Measurements from ENCODE around the gene AP2A2. TPM values are rescaled to one million over a fixed set of nuclear protein-coding genes. Genes with fewer than 3 reads are reported as not detected.

The AP2A2 gene
- total and polyA plus RNA-seq, 2 donors = 26.5 to 51.4 TPM

DNA sequence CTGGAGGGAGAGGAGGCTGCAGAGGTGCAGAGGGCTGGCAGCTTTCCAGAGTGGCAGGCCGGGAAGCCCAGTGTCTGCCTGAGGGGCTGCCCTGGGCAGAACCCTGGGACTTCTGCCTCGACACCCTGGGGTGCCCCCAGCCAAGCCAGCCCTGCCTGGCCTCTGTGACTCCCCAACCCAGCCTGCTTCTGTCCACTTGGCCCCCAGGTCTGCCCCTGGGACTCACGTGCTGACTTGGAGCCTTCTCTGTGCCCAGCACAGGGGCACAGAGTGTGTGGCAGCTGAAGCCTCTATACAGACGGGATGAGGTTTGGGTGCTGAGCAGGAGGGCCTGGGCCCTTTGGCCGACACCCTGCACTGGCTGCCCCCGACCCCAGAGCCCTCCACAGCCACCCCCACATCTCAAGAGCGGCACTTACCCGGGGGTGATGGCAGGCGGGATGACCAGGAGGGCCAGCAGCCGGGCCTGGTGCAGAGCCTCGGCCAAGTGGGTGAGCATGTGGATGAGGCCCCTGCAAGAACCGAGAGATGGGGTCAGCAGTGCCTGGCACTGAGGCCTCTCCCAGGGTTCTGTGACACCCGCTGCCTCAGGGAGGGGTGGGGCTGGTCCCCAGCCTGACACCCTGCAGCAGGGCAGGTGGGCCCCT lies 32.5 kb upstream of the AP2A2 start:
- WGBS = 88% methylated on average over 13 of the region's 13 CpGs
- H3K4me3 ChIP-seq (ENCODE audit: low read depth, low read length) = no peak overlapping the region
- no peaks in the 10 kb centered on the region for H3K36me3 ChIP-seq (ENCODE audit: insufficient read depth)
- H3K4me1 ChIP-seq (ENCODE audit: insufficient read depth) = no peaks in the 10 kb centered on the region
- DNase-seq (ENCODE audit: extremely low spot score) = no peak
- no peak overlapping the region for H3K27ac ChIP-seq (ENCODE audit: low read depth)

GRCh38 chr11:894575-895201 lies 31.0 kb upstream of the AP2A2 start:
- H3K4me3 ChIP-seq (ENCODE audit: low read depth, low read length) = no peak overlapping the region
- H3K27ac ChIP-seq (ENCODE audit: low read depth) = no peak overlapping the region
- 83% methylated on average over 12 of the region's 12 CpGs for WGBS
- no peak for DNase-seq (ENCODE audit: extremely low spot score)
- H3K36me3 ChIP-seq (ENCODE audit: insufficient read depth) = no peaks in the 10 kb centered on the region
- H3K4me1 ChIP-seq (ENCODE audit: insufficient read depth) = no peaks in the 10 kb centered on the region

GRCh38 chr11:895331-896110 lies 30.1 kb upstream of the AP2A2 start:
- Histone ChIP-seq H3K4me1 (ENCODE audit: insufficient read depth) (no peaks in the 10 kb centered on the region), H3K36me3 (ENCODE audit: insufficient read depth) (no peaks in the 10 kb centered on the region), H3K27ac (ENCODE audit: low read depth) (no peak overlapping the region), H3K4me3 (ENCODE audit: low read depth, low read length) (no peak overlapping the region)
- no peak for DNase-seq (ENCODE audit: extremely low spot score)
- 84% methylated on average over 26 of the region's 26 CpGs for WGBS

DNA sequence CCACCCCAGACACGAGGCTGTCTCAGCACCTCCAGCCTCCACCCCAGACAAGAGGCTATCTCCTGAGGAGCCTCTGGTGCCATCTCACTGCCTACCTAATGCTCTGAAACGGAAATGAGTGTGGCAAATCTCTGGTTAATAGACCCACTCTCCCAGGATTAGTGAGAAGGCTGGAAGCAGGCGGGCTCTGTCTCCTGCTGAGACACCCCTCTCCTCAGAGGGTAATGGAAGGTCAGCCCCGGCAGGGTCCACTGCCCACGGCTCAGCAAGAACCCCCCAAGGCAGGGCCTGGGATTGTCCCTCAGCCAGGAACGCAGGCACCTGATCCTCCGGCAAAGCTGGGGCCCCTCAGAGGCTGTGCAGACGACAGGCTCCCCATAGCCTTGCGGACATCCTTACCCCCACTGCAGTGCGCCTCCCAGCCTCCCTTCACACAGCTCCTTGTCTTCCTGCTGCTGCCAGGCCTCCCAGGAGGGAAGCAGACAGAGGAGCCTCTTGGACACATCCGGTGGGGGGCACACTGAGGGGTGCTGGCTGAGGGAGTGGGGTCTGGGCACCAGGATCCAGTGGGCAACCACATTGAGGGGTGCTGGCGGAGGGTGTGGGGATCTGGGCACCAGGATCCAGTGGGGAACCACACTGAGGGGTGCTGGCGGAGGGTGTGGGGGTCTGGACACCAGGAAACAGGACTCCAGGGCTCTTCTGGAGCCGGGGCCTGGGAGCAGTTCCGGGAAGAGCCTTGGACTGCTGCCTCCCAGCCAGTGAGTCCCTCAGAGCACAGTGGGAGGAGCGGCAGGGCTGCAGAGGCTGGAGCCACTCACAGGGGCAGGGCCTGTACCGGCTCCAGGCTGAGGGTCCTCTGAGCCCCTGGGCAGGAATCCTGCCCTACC lies 28.2 kb upstream of the AP2A2 start:
- H3K36me3 ChIP-seq (ENCODE audit: insufficient read depth) = peaks cover 3% of the 10 kb centered on the region

DNA sequence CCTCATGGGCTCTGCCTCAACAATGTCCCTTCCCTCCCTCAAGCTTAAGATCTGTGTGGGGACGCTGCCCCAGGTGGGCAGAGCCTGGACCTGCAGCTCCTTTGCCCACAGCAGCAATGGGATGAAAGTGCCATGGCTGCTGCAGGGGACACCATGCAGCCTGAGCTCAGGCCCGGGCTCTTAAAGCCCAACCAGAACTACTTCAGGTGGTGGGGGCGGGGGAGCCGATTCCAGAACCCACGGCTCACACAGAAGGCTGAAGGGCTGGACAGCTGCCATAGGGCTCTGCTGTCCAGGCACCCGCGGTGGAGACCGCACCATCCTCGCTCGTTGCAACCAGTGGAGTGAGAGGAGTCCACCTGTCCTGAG lies 27.5 kb upstream of the AP2A2 start:
- H3K27ac ChIP-seq (ENCODE audit: low read depth) = no peak overlapping the region
- no peak overlapping the region for H3K4me3 ChIP-seq (ENCODE audit: low read depth, low read length)
- peaks cover 4% of the 10 kb centered on the region for H3K36me3 ChIP-seq (ENCODE audit: insufficient read depth)
- H3K4me1 ChIP-seq (ENCODE audit: insufficient read depth) = no peaks in the 10 kb centered on the region
- 58% methylated on average over 10 of the region's 10 CpGs for WGBS
- DNase-seq (ENCODE audit: extremely low spot score) = no peak

More for the DNA sequence above, 28.2 kb upstream of the AP2A2 start:
- Histone ChIP-seq H3K4me3 (ENCODE audit: low read depth, low read length) (no peak overlapping the region), H3K4me1 (ENCODE audit: insufficient read depth) (no peaks in the 10 kb centered on the region), H3K27ac (ENCODE audit: low read depth) (no peak overlapping the region)
- 70% methylated on average over 17 of the region's 17 CpGs for WGBS
- DNase-seq (ENCODE audit: extremely low spot score) = no peak

DNA sequence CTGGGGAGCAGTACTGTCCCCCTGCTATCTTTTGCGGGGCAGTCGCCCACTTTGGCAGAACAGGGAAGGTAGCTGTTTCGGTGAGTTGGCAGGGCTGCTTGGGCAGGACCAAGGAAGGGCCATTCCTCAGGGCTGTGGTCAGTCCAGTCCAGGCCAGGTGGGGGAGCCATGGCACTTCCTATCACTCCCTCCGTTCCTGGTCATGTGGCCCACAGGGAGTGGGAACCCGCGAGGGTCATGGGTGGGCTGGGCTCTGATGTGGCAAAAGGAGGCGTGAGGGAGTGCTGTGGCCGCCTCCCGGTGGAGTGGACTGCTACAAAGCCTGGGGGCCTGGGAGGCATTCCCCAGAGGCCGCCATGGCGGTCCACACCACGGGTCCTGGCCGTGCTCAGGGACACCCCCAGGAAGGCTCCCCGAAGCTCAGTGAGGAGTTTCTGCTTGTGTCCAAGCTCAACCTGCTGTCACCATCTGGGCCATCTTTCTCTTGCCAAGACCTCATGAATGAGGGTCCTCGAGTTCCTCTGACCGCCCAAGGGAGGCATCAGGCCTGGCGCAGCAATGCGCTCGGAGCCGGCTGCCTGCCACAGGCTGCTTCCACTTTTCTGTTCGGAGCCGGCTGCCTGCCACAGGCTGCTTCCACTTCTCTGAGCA lies 27.0 kb upstream of the AP2A2 start:
- Histone ChIP-seq H3K36me3 (ENCODE audit: insufficient read depth) (peaks cover 4% of the 10 kb centered on the region), H3K27ac (ENCODE audit: low read depth) (no peak overlapping the region), H3K4me3 (ENCODE audit: low read depth, low read length) (no peak overlapping the region), H3K4me1 (ENCODE audit: insufficient read depth) (no peaks in the 10 kb centered on the region)
- WGBS = 86% methylated on average over 22 of the region's 22 CpGs
- DNase-seq (ENCODE audit: extremely low spot score) = no peak

DNA sequence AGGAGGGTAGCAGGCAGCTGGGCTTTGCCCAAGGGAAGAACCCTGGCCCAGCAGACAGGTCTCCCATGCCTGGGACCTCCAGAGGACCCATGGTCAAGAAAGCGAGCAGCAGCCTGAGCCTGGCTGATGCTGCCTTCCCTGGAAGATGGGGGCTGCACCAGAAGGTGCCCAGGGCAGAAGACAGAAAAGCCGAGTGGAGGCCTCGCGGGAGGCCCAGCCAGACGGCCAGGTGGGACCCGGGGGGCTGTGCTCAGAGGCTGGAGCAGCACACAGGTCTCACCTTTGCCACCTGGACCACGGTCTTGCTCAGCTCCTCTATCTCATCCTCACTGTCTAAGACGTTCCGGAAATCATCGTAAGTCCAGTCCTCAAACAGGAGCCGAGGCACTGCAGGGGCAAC lies 25.9 kb upstream of the AP2A2 start:
- Histone ChIP-seq H3K36me3 (ENCODE audit: insufficient read depth) (peaks cover 7% of the 10 kb centered on the region), H3K4me1 (ENCODE audit: insufficient read depth) (no peaks in the 10 kb centered on the region), H3K4me3 (ENCODE audit: low read depth, low read length) (no peak overlapping the region), H3K27ac (ENCODE audit: low read depth) (no peak overlapping the region)
- DNase-seq (ENCODE audit: extremely low spot score) = no peak
- WGBS = 92% methylated on average over 11 of the region's 11 CpGs

DNA sequence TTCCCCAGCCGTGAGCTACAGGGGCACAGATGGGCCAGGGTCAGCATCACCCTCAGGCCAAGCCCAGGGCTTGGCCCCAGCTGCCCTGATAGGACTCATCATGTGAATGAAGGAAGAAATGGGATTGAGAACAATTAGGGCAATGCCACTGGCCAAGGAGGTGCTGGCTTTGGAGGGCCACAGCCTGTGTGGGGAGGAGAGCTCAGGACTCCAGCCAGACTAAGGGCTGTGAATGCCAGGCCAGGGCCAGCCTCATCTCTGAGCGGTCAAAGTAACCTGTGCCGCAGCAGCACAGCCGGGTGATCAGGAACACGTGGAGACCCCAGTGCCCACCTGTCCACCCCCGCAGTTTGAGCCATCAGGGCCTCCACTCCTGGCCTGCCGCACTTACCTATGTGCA lies 25.1 kb upstream of the AP2A2 start:
- no peak overlapping the region for H3K4me3 ChIP-seq (ENCODE audit: low read depth, low read length)
- peaks cover 7% of the 10 kb centered on the region for H3K36me3 ChIP-seq (ENCODE audit: insufficient read depth)
- DNase-seq (ENCODE audit: extremely low spot score) = no peak
- H3K27ac ChIP-seq (ENCODE audit: low read depth) = no peak overlapping the region
- WGBS = 90% methylated on average over 7 of the region's 7 CpGs
- H3K4me1 ChIP-seq (ENCODE audit: insufficient read depth) = no peaks in the 10 kb centered on the region

DNA sequence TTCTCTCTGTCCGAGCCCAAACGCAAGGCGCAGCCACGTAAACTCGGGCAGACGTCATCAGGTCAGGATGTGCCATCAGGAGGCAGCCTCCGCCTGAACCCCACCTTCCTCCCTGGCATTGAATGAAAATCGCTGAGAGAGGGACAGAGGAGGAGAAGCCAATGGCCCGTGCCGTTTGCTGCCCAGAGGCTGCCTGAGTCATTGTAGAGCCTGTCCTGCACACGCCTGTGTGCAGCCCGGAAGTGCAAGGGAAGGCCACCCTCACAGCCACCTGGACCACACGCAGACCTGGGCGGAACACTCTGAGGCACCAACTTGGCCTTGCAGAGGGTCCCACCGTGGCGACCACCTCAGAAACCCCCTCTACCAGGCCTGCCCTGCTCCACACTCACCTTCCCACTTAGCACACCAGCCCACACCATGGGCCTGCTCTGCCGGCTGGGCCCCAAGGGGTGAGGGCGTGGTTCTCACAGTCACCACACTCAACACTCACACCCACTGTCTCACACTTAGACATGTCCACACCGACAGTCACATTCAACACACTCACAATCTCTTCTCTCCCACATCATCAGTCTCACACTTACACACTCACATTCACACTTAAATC lies 24.1 kb upstream of the AP2A2 start:
- H3K36me3 ChIP-seq (ENCODE audit: insufficient read depth) = peaks cover 7% of the 10 kb centered on the region

DNA sequence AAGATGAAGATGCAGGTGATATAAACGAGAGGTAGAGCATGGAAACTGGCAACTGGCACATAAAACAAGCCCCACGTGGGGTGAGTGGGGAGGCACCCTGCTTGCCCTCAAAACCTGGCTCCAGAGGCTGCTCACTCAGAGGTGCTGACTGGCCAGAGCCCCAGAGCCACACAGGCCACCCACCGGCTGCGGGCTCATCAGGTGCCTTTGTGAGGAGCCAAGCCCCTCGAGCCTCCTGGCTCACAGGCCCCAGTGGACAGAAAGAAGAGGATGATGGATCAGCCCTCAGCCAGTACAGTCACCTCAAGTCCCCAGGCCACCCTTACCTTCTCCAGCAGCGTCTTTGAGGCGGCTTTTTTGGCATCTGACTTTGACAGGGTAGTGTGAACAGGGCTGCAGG lies 21.3 kb upstream of the AP2A2 start:
- peaks cover 7% of the 10 kb centered on the region for H3K36me3 ChIP-seq (ENCODE audit: insufficient read depth)
- DNase-seq (ENCODE audit: extremely low spot score) = no peak
- H3K27ac ChIP-seq (ENCODE audit: low read depth) = no peak overlapping the region
- H3K4me3 ChIP-seq (ENCODE audit: low read depth, low read length) = no peak overlapping the region
- peaks cover under 1% of the 10 kb centered on the region for H3K4me1 ChIP-seq (ENCODE audit: insufficient read depth)
- 93% methylated on average over 7 of the region's 7 CpGs for WGBS

More for the DNA sequence above, 24.1 kb upstream of the AP2A2 start:
- Histone ChIP-seq H3K4me3 (ENCODE audit: low read depth, low read length) (no peak overlapping the region), H3K27ac (ENCODE audit: low read depth) (no peak overlapping the region), H3K4me1 (ENCODE audit: insufficient read depth) (no peaks in the 10 kb centered on the region)
- 92% methylated on average over 19 of the region's 19 CpGs for WGBS
- DNase-seq (ENCODE audit: extremely low spot score) = no peak

- Histone ChIP-seq H3K36me3 (ENCODE audit: insufficient read depth) (peaks cover 7% of the 10 kb centered on the region), H3K27ac (ENCODE audit: low read depth) (no peak overlapping the region), H3K4me3 (ENCODE audit: low read depth, low read length) (no peak overlapping the region), H3K4me1 (ENCODE audit: insufficient read depth) (peaks cover 2% of the 10 kb centered on the region)
- DNase-seq (ENCODE audit: extremely low spot score) = no peak
- WGBS = 86% methylated on average over 7 of the region's 7 CpGs
These were observed 19.7 kb upstream of the AP2A2 start for GRCh38 chr11:905952-906351.

- Histone ChIP-seq H3K36me3 (ENCODE audit: insufficient read depth) (peaks cover 3% of the 10 kb centered on the region), H3K4me1 (ENCODE audit: insufficient read depth) (peaks cover 2% of the 10 kb centered on the region), H3K4me3 (ENCODE audit: low read depth, low read length) (no peak overlapping the region), H3K27ac (ENCODE audit: low read depth) (no peak overlapping the region)
- WGBS = 95% methylated on average over 2 of the region's 2 CpGs
- no peak for DNase-seq (ENCODE audit: extremely low spot score)
These were observed 18.0 kb upstream of the AP2A2 start for GRCh38 chr11:907668-908067.

DNA sequence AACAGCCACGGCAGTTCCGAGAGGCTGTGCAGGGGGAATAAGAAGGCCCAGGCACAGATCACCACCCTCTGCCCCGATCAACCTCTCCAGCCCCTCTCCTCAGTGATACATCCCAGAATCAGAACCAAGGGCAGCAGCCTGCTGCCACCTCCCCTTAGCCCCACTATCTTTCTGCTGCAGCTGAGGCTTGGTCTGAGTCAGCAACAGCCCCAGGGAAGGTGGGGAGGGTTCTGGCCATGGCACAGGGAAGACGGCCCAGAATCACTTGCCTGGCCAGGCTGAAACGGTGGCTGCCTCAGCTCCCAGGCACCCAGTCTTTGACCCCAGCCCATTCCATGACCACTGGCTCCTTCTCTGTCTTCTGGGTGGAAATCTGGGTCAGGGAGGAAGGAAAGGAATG lies 17.4 kb upstream of the AP2A2 start:
- H3K27ac ChIP-seq (ENCODE audit: low read depth) = no peak overlapping the region
- H3K36me3 ChIP-seq (ENCODE audit: insufficient read depth) = peaks cover 3% of the 10 kb centered on the region
- DNase-seq (ENCODE audit: extremely low spot score) = no peak
- H3K4me3 ChIP-seq (ENCODE audit: low read depth, low read length) = no peak overlapping the region
- WGBS = 90% methylated on average over 5 of the region's 5 CpGs
- H3K4me1 ChIP-seq (ENCODE audit: insufficient read depth) = peaks cover 2% of the 10 kb centered on the region

Data from urinary bladder (tissue), 4 donors.